Activated CD8-positive, alpha-beta memory T cell treated with anti-CD3 and anti-CD28 coated beads, Interleukin-2, amount 50 U/mL, for 1 hour (primary cell): ENCODE measurements around the gene CKAP4.

ENCODE experiments used
- DNase-seq: peaks from one replicate; pipeline ENCODE4 v3.0.0-alpha.2; 2020; ENCODE audit errors: extremely low read depth

The CKAP4 gene

DNA sequence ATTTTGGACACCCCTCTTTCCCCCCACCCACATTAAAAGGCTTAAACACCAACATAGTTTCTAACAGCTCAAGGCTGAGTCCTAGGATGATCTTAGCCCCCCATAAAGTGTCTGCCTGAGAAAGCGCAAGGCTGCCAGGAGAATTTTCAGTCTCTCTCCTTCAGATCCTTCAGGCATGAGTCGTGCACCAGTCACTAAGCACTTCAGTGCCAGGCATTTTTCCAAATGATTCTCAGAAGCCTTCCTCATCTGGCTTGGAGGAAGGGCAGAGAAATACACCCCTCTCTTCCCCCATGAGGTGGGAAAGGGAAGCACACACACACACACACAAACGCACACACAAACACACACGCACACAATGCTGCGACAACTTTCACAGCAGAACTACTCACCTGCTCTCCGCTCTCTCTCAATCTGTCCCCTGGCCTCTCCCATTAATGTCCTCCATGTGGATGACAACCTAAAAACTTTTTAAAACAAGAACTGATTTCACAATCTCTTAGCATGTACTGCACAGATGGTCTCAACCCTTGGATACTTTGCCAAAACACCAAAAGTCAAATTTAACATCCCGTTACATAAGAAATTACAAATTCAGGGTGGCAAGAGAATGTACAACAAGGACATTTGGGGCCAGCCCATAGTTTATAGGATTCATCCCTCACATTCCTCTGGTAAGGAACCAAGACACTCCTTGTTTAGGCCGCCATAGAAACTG, 49.8 kb downstream of the CKAP4 start:
- DNase-seq = no peak

DNA sequence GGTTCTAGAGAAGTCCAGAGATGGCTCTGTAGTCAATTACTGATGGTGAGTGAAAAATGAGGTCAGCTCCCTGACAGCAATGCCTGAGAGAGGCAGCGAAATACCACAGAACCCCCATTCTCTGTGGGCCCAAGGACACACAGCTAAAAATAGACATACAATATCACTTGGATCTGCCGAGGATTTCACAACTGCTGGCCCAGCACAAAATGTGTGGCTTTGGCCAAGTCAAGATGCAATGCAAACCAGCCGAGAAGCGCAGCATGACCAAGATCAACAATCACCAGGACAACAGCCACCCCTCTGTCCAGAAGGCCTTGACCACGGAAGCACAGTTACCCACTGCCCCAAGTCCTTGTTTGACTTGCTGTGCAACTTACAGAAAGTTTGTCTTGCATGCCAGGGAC, 52.2 kb downstream of the CKAP4 start:
- no peak for DNase-seq

DNA sequence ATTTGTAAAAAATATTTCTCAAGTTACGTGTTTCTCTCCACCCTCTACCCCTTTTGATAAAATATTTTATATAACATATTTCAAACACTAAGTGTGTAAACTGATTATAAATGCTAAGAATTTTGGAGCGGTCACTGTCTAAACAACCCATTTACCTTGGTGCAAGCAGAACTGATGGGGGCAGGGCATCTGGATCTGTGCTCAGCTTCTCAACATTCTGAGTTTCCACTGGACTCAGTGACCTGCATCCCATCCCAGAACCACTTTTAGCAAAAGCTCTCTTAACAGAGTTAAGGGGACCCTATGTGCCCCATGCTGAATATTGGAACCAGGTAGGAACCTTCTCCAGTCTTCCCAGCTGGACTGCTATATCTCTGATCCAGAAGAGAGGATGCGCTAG, 53.5 kb downstream of the CKAP4 start:
- DNase-seq = no peak

DNA sequence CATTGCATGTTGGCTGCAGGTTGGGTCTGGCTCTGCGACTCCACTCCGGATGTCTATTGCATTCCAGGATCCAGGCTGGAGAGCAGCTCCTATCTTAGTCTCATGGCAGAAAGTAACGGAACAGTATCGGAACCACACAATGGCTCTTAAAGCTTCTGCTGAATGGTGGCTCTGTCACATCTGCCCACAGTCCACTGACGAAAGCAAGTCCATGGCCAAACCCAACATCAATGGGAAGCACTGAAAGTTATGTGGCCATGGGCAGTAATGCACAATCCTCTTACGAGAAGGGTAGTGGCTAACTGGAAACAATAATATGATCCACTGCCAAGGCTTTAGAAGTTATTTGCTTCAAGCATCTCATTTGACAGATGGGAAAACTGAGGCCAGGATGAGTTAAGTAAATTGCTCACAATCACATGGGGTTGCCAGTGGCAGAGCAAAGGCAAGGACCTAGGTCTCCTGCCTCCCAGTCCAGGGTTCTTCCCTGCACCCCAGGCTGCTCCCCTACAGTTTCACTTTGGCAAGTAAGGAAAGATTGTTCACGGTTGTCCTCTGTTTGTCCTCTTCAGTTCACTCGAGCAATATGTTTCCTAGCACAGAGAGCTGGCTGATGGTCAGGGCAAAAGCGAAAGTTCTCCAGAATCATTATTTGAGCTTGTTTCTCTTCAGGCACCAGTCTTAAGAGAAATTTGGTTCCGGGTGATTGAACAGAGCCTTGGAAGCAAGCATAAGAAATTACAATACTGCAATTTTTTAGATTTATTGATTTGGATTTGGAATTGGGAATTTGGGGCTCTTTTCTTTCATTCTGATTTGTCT, 54.2 kb downstream of the CKAP4 start:
- no peak for DNase-seq

DNA sequence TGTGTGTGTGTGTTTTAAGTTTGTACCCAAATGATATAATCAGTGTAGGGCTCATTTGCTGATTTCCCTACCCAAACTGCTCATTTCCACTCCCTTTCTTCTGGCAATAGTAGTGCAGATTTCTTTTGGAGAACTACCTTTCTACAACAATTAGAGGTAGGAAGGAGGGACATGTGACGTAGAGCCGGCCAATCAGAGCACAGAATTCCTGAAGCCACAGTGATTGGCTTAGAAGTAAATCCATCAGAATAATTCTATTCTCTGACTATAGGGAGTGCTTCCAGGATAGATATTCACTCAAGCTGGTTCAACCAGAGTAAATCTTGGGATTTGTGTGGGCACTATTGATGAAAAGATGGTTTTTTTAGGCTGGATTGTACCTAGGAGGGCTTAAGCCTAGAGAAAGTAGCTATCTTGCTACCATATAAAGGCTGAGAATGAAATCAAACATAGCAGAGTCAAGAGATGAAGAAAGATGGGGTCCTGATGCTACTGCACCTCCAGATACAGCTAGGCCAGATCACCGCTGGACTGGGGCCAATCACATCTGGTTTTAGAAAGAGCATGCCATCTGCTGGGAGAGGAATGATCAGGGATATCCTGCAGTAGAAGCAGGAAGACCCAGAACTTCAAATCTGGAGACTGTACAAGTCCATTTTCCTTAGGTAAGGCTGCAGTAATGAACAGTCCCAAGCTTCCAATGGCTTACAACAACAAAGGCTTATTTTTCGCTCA, 55.0 kb downstream of the CKAP4 start:
- DNase-seq = no peak

DNA sequence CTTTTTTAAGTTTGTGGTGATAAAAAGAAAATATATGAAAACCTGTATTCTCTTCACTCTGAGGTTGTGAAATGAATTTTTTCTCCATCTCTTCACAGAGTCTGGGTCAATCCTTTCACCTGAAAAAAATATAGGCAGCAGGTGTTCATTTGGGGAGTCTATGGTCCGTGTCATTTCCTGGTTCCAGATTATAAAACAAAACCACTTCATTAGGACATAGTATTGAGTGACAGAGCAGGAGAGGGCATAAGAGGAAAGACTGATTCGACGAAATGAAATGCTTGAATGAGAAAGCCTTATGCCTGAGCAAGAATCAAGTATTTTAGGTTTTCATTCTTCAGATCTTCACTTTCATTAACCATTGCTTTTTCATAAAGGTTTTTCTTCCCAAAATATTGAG, 57.2 kb downstream of the CKAP4 start:
- DNase-seq = no peak

DNA sequence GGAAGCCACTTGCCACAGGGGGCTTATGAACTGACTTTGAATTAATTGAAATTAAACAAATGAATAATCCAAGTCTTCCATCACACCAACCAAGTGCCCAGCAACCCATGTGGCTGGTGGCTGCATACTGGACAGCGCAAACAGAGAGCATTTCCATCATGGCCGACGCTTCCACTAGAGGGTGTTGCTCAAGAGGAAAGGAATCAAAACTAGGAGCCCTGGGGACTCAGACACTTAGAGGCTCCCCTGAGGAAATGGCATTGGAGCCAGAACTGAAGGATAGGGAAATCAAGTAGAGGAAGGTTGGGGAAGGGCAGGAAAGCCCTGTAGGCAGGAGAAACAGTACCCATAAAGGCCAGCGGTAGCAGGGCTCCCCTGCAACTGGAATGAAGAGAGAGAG, 58.5 kb downstream of the CKAP4 start:
- DNase-seq = no peak

DNA sequence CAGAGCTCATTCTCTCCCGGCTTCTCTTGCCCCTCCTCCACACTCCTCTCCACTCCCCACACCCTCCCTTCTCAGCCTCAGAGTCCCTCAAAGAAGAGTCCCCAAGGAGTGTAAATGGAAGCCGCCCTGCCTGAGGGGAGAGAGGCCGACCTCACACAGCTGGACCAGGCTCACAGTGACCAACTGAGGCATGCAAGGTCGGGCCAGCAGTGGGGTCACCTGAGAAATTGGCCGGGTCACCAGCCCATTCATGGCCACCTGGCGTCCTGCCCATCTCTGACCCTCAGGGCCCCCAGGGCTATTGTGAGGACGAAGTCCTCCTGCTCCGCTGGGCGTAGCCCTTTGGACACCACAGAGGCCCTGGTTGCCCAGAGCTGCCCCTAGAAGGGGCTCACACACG, 59.6 kb downstream of the CKAP4 start:
- no peak for DNase-seq
